Panc1 (cell line): Measurements from ENCODE around the gene GDI1.

Experiments
- CTCF ChIP-seq: fragments of 450-650 bp; IDR thresholded peaks from 2 replicates; pipeline ENCODE4 v1.5.1; 2017; ENCODE audit warnings: mild to moderate bottlenecking
- POLR2AphosphoS5 ChIP-seq: IDR thresholded peaks from 2 replicates; pipeline ENCODE4 v1.6.1; 2012; ENCODE audit warnings: mild to moderate bottlenecking, low read depth, low read length, moderate library complexity
- REST ChIP-seq, 2 experiments: IDR thresholded peaks; 2 replicates each; pipeline ENCODE4 v1.6.1; 2011 to 2012; ENCODE audit warnings: low read depth in 2 of 2, control low read depth in 1 of 2, low read length in 1 of 2, mild to moderate bottlenecking in 1 of 2, moderate library complexity in 1 of 2; ENCODE audit not compliant: insufficient read depth in 1 of 2
- SIN3A ChIP-seq: IDR thresholded peaks from 2 replicates; pipeline ENCODE4 v1.6.1; 2012; ENCODE audit warnings: low read depth, mild to moderate bottlenecking, low read length, moderate library complexity, borderline replicate concordance; ENCODE audit not compliant: insufficient read depth
- TCF7L2 ChIP-seq: IDR thresholded peaks from 2 replicates; pipeline ENCODE4 v1.6.1; 2011; ENCODE audit warnings: mild to moderate bottlenecking, low read depth, low read length, inconsistent platforms

- TF ChIP-seq CTCF (no peak), REST (IDR thresholded peaks at IDR 0.05; ENCODE audit: insufficient read depth in 1 of 2, low read depth in 2 of 2, low read length in 1 of 2) (no peak), POLR2AphosphoS5 (no peak), TCF7L2 (no peak), SIN3A (no peak)
These were observed 50.8 kb downstream of the GDI1 start for GRCh38 chrX:154487518-154488290.
